Liver (tissue), 9 donors: ENCODE data around the gene VIL1. TPM values are rescaled to one million over a fixed set of nuclear protein-coding genes. Genes with fewer than 3 reads are reported as not detected.

Experiments used
- DNase-seq: peaks from one replicate; pipeline ENCODE4 v3.0.0-alpha.2; 2017; ENCODE audit warnings: low spot score
- H3K27ac ChIP-seq, 2 donors: one replicate each; pipeline ENCODE4 v1.7.0; 2013; ENCODE audit warnings: inconsistent platforms in 2 of 2, low read length in 2 of 2, control low read depth in 1 of 2, low read depth in 1 of 2, mild to moderate bottlenecking in 1 of 2
- H3K27me3 ChIP-seq, 4 donors: one replicate each; pipeline versions ENCODE4 v1.6.1 to v1.7.0; 2013; ENCODE audit warnings: low read length in 3 of 4, inconsistent platforms in 1 of 4, mild to moderate bottlenecking in 1 of 4, moderate library complexity in 1 of 4; ENCODE audit not compliant: control insufficient read depth in 4 of 4, insufficient read depth in 4 of 4
- H3K36me3 ChIP-seq, 4 donors: one replicate each; pipeline versions ENCODE4 v1.6.1 to v1.7.0; 2013; ENCODE audit warnings: low read length in 3 of 4, mild to moderate bottlenecking in 3 of 4, low read depth in 1 of 4, moderate library complexity in 1 of 4; ENCODE audit not compliant: control insufficient read depth in 4 of 4, insufficient read depth in 3 of 4
- H3K4me1 ChIP-seq, 4 donors: one replicate each; pipeline versions ENCODE4 v1.6.1 to v1.7.0; 2013; ENCODE audit warnings: low read length in 3 of 4, mild to moderate bottlenecking in 3 of 4, moderate library complexity in 1 of 4; ENCODE audit not compliant: control insufficient read depth in 4 of 4, insufficient read depth in 4 of 4
- H3K4me3 ChIP-seq, 3 donors: one replicate each; pipeline versions ENCODE4 v1.6.1 to v1.7.0; 2013; ENCODE audit warnings: low read length in 3 of 3, control low read depth in 1 of 3, low read depth in 1 of 3, mild to moderate bottlenecking in 1 of 3
- H3K9ac ChIP-seq, 2 donors: one replicate each; pipeline ENCODE4 v1.7.0; 2013; ENCODE audit warnings: low read length in 2 of 2, mild to moderate bottlenecking in 2 of 2, moderate library complexity in 2 of 2, control low read depth in 1 of 2, low read depth in 1 of 2
- H3K9me3 ChIP-seq, 4 donors: one replicate each; pipeline versions ENCODE4 v1.6.1 to v1.7.0; 2013; ENCODE audit warnings: low read length in 3 of 4; ENCODE audit not compliant: control insufficient read depth in 4 of 4
- EGR1 ChIP-seq, 2 donors: IDR thresholded peaks; 2 replicates each; pipeline ENCODE4 v1.6.1; 2016 to 2018; ENCODE audit warnings: antibody characterized with exemption in 2 of 2, low read depth in 2 of 2
- FOXA1 ChIP-seq: IDR thresholded peaks from 2 replicates; pipeline ENCODE4 v1.6.1; 2016; ENCODE audit warnings: antibody characterized with exemption
- FOXA2 ChIP-seq: IDR thresholded peaks from 2 replicates; pipeline ENCODE4 v1.6.1; 2016; ENCODE audit warnings: antibody characterized with exemption
- GABPA ChIP-seq, 2 donors: IDR thresholded peaks in 1 of 2; conservative IDR thresholded peaks in 1 of 2; 2 replicates each; pipeline ENCODE4 v1.6.1; 2016; ENCODE audit warnings: antibody characterized with exemption in 2 of 2, mild to moderate bottlenecking in 1 of 2, moderate library complexity in 1 of 2
- HNF4A ChIP-seq, 2 donors: conservative IDR thresholded peaks; 2 replicates each; pipeline ENCODE4 v1.6.1; 2016; ENCODE audit warnings: antibody characterized with exemption in 2 of 2, mild to moderate bottlenecking in 2 of 2
- JUND ChIP-seq, 2 donors: IDR thresholded peaks; 2 replicates each; pipeline ENCODE4 v1.6.1; 2016; ENCODE audit warnings: antibody characterized with exemption in 2 of 2
- NR2F2 ChIP-seq: IDR thresholded peaks from 2 replicates; pipeline ENCODE4 v1.6.1; 2016; ENCODE audit warnings: antibody characterized with exemption
- RAD21 ChIP-seq, 2 donors: IDR thresholded peaks; 2 replicates each; pipeline ENCODE4 v1.6.1; 2016; ENCODE audit warnings: antibody characterized with exemption in 2 of 2, mild to moderate bottlenecking in 2 of 2
- RXRA ChIP-seq, 2 donors: IDR thresholded peaks; 2 replicates each; pipeline ENCODE4 v1.6.1; 2017 to 2018; ENCODE audit warnings: antibody characterized with exemption in 2 of 2, mild to moderate bottlenecking in 1 of 2
- SP1 ChIP-seq: IDR thresholded peaks from 2 replicates; pipeline ENCODE4 v1.6.1; 2018; ENCODE audit warnings: antibody characterized with exemption, mild to moderate bottlenecking
- TAF1 ChIP-seq: conservative IDR thresholded peaks from 2 replicates; pipeline ENCODE4 v1.6.1; 2016; ENCODE audit warnings: antibody characterized with exemption, mild to moderate bottlenecking
- YY1 ChIP-seq: IDR thresholded peaks from 2 replicates; pipeline ENCODE4 v1.6.1; 2016; ENCODE audit warnings: antibody characterized with exemption, mild to moderate bottlenecking
- WGBS: extraction: QIAGEN DNeasy Blood & Tissue Kit; methylation state at CpG from one replicate; pipeline ENCODE4 v1.1.7; 2013; 5-methylcytosine and 5-hydroxymethylcytosine counted together
- polyA plus RNA-seq, 2 donors: library from polyadenylated mRNA; stranded (reverse) in 1 of 2; unstranded in 1 of 2; fragments of 200-250 nt in 1 of 2; fragments of >200 nt in 1 of 2; fragmentation: Nextera tagmentation in 1 of 2; extraction: Ambion mirVana in 1 of 2; gene quantifications; one replicate each; pipeline versions ENCODE4 v1.2.1 to v1.2.3, GENCODE V29; 2013 to 2015
- total RNA-seq, 2 donors: library from RNA; depleted of rRNA; stranded (reverse); fragments of >200 nt; gene quantifications; one replicate each; pipeline ENCODE4 v1.2.3, GENCODE V29; 2014
- TF ChIP-seq, protein P1 (sequence below): IDR thresholded peaks from 2 replicates; pipeline ENCODE4 v1.6.1; 2016; ENCODE audit warnings: antibody characterized with exemption, mild to moderate bottlenecking
- TF ChIP-seq, protein P2 (sequence below): fragments of 150-350 bp; IDR thresholded peaks from 2 replicates; pipeline ENCODE4 v1.5.1; 2017; ENCODE audit warnings: improper control_type of control experiment, low read depth, low read length; ENCODE audit not compliant: missing input control
- TF ChIP-seq, protein P3 (sequence below): IDR thresholded peaks from 2 replicates; pipeline ENCODE4 v1.6.1; 2016; ENCODE audit warnings: antibody characterized with exemption
- TF ChIP-seq, protein P4 (sequence below): IDR thresholded peaks from 2 replicates; pipeline ENCODE4 v1.6.1; 2016; ENCODE audit warnings: antibody characterized with exemption
- TF ChIP-seq, protein P5 (sequence below): IDR thresholded peaks from 2 replicates; pipeline ENCODE4 v1.6.1; 2016; ENCODE audit warnings: antibody characterized with exemption
- donor health status: healthy.
- donor health status: healthy.
- donor health status: healthy.
- donor health status: healthy.
- donor health status: healthy.

The VIL1 gene
- total and polyA plus RNA-seq, 4 donors, result 16.4 to 72.0 (median 31.6) TPM

DNA sequence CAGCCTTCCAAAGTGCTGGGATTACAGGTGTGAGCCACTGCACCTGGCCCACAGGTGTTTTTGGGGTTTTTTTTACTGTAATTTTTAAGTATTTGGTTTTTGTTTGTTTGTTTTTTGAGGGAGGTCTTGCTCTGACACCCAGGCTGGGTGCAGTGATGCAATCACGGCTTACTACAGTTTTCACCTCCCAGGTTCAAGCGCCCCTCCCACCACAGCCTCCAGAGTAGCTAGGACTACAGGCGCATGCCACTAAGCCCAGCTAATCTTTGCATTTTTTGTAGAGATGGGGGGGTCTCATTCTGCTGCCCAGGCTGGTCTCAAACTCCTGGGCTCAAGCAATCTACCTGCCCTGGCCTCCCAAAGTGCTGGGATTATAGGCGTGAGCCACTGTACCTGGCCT lies 44.1 kb upstream of the VIL1 start:
- Histone ChIP-seq H3K9me3 (no peaks in the 10 kb centered on the region), H3K36me3 (no peaks in the 10 kb centered on the region), H3K27me3 (no peaks in the 10 kb centered on the region), H3K9ac (no peak overlapping the region), H3K4me3 (no peak overlapping the region), H3K4me1 (peaks cover 0 to 1% (median 0%) of the 10 kb centered on the region in 4 donors), H3K27ac (no peak overlapping the region)
- TF ChIP-seq, protein P1, sequence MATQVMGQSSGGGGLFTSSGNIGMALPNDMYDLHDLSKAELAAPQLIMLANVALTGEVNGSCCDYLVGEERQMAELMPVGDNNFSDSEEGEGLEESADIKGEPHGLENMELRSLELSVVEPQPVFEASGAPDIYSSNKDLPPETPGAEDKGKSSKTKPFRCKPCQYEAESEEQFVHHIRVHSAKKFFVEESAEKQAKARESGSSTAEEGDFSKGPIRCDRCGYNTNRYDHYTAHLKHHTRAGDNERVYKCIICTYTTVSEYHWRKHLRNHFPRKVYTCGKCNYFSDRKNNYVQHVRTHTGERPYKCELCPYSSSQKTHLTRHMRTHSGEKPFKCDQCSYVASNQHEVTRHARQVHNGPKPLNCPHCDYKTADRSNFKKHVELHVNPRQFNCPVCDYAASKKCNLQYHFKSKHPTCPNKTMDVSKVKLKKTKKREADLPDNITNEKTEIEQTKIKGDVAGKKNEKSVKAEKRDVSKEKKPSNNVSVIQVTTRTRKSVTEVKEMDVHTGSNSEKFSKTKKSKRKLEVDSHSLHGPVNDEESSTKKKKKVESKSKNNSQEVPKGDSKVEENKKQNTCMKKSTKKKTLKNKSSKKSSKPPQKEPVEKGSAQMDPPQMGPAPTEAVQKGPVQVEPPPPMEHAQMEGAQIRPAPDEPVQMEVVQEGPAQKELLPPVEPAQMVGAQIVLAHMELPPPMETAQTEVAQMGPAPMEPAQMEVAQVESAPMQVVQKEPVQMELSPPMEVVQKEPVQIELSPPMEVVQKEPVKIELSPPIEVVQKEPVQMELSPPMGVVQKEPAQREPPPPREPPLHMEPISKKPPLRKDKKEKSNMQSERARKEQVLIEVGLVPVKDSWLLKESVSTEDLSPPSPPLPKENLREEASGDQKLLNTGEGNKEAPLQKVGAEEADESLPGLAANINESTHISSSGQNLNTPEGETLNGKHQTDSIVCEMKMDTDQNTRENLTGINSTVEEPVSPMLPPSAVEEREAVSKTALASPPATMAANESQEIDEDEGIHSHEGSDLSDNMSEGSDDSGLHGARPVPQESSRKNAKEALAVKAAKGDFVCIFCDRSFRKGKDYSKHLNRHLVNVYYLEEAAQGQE, result no peak
- TF ChIP-seq NR2F2, result no peak
- no peak for TF ChIP-seq RXRA (IDR thresholded peaks at IDR 0.05)
- TF ChIP-seq, protein P2, sequence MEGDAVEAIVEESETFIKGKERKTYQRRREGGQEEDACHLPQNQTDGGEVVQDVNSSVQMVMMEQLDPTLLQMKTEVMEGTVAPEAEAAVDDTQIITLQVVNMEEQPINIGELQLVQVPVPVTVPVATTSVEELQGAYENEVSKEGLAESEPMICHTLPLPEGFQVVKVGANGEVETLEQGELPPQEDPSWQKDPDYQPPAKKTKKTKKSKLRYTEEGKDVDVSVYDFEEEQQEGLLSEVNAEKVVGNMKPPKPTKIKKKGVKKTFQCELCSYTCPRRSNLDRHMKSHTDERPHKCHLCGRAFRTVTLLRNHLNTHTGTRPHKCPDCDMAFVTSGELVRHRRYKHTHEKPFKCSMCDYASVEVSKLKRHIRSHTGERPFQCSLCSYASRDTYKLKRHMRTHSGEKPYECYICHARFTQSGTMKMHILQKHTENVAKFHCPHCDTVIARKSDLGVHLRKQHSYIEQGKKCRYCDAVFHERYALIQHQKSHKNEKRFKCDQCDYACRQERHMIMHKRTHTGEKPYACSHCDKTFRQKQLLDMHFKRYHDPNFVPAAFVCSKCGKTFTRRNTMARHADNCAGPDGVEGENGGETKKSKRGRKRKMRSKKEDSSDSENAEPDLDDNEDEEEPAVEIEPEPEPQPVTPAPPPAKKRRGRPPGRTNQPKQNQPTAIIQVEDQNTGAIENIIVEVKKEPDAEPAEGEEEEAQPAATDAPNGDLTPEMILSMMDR, result no peak
- TF ChIP-seq, protein P3, sequence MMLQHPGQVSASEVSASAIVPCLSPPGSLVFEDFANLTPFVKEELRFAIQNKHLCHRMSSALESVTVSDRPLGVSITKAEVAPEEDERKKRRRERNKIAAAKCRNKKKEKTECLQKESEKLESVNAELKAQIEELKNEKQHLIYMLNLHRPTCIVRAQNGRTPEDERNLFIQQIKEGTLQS, result no peak
- TF ChIP-seq JUND (IDR thresholded peaks at IDR 0.05), result no peak
- TF ChIP-seq, protein P4, sequence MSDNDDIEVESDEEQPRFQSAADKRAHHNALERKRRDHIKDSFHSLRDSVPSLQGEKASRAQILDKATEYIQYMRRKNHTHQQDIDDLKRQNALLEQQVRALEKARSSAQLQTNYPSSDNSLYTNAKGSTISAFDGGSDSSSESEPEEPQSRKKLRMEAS, result no peak
- no peak for TF ChIP-seq HNF4A (conservative IDR thresholded peaks at IDR 0.05)
- TF ChIP-seq, protein P5, sequence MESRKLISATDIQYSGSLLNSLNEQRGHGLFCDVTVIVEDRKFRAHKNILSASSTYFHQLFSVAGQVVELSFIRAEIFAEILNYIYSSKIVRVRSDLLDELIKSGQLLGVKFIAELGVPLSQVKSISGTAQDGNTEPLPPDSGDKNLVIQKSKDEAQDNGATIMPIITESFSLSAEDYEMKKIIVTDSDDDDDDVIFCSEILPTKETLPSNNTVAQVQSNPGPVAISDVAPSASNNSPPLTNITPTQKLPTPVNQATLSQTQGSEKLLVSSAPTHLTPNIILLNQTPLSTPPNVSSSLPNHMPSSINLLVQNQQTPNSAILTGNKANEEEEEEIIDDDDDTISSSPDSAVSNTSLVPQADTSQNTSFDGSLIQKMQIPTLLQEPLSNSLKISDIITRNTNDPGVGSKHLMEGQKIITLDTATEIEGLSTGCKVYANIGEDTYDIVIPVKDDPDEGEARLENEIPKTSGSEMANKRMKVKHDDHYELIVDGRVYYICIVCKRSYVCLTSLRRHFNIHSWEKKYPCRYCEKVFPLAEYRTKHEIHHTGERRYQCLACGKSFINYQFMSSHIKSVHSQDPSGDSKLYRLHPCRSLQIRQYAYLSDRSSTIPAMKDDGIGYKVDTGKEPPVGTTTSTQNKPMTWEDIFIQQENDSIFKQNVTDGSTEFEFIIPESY, result no peak
- TF ChIP-seq GABPA (IDR thresholded peaks at IDR 0.05 in 1 of 2, conservative IDR thresholded peaks at IDR 0.05 in 1 of 2), result no peak
- TF ChIP-seq FOXA1, result no peak
- TF ChIP-seq FOXA2, result no peak
- no peak for TF ChIP-seq RAD21 (IDR thresholded peaks at IDR 0.05)
- WGBS, result 85% methylated on average over 4 of the region's 4 CpGs
- DNase-seq, result no peak

DNA sequence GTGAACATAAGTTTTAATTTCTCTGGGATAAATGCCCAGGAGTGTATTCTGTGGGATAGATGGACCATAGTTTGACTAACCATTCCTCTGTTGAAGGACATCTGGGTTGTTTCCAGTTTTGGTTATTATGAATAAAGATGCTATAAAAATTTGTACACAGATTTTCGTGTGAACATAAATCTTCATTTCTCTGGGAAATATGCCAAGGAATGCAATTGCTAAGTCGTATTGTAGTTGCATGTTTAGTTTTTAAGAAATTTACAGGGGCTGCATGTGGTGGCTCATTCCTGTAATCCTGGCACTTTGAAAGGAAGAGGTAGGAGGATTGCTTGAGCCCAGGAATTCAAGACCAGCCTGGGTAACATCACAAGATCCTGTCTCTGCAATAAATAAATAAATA lies 43.7 kb upstream of the VIL1 start:
- H3K27ac ChIP-seq, result no peak overlapping the region
- WGBS, result 75% methylated on average over 2 of the region's 2 CpGs
- TF ChIP-seq JUND (IDR thresholded peaks at IDR 0.05) (no peak), FOXA2 (no peak), TAF1 (no peak), RXRA (IDR thresholded peaks at IDR 0.05) (no peak), FOXA1 (no peak), YY1 (no peak), SP1 (no peak), RAD21 (IDR thresholded peaks at IDR 0.05) (no peak), EGR1 (IDR thresholded peaks at IDR 0.05; ENCODE audit: low read depth in 2 of 2) (no peak)
- TF ChIP-seq, protein P3, result no peak
- TF ChIP-seq, protein P4, result no peak
- TF ChIP-seq, protein P2, result no peak
- TF ChIP-seq, protein P1, result no peak

More for the DNA sequence above, 43.7 kb upstream of the VIL1 start:
- Histone ChIP-seq H3K27me3 (no peaks in the 10 kb centered on the region), H3K4me3 (no peak overlapping the region), H3K9ac (no peak overlapping the region), H3K36me3 (no peaks in the 10 kb centered on the region), H3K4me1 (peaks cover 0 to 1% (median 0%) of the 10 kb centered on the region in 4 donors), H3K9me3 (no peaks in the 10 kb centered on the region)
- DNase-seq, result no peak
